Measurements from ENCODE around the gene PDGFA. TPM values are rescaled to one million over a fixed set of nuclear protein-coding genes. Genes with fewer than 3 reads are reported as not detected.

The PDGFA gene
- total RNA-seq, 1 donor from 2014 or later, result 31.2 TPM

DNA sequence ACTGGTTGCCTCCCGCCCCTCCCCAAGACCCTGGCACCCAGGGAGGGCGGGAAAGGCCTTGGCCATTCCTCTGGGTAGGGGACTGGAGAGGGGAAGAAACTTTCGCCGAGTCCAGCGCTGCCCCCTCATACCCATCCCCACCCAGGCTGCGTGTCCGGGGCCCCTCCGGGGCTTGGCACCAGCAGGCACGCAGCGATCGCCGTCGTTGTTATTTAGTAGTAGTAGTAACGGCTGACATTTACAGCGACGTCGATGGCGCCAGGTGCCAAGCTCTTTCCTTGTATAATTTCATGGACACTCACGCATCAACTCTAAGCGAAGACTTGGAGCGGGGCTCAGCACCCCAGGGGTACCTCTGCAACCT, 3.3 kb upstream of the PDGFA start:
- TF ChIP-seq POLR2A (IDR thresholded peaks at IDR 0.05), result no peak
- TF ChIP-seq POLR2AphosphoS5 (IDR thresholded peaks at IDR 0.05; ENCODE audit: insufficient read depth in 1 of 2, low read depth in 1 of 2), result no peak
- TF ChIP-seq, protein P1, sequence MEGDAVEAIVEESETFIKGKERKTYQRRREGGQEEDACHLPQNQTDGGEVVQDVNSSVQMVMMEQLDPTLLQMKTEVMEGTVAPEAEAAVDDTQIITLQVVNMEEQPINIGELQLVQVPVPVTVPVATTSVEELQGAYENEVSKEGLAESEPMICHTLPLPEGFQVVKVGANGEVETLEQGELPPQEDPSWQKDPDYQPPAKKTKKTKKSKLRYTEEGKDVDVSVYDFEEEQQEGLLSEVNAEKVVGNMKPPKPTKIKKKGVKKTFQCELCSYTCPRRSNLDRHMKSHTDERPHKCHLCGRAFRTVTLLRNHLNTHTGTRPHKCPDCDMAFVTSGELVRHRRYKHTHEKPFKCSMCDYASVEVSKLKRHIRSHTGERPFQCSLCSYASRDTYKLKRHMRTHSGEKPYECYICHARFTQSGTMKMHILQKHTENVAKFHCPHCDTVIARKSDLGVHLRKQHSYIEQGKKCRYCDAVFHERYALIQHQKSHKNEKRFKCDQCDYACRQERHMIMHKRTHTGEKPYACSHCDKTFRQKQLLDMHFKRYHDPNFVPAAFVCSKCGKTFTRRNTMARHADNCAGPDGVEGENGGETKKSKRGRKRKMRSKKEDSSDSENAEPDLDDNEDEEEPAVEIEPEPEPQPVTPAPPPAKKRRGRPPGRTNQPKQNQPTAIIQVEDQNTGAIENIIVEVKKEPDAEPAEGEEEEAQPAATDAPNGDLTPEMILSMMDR (IDR thresholded peaks at IDR 0.05), result no peak
- peaks cover 7% of the 10 kb centered on the region for H3K27me3 ChIP-seq
- no peaks in the 10 kb centered on the region for H3K36me3 ChIP-seq
- H3K4me1 ChIP-seq, result peaks cover 39% of the 10 kb centered on the region
- H3K9me3 ChIP-seq, result no peaks in the 10 kb centered on the region
- intact Hi-C loops (cut with DNase I), result no loop called here
- peak overlapping the region in 1 of 2 donors; percentile 43 for H3K4me3 ChIP-seq
- H3K27ac ChIP-seq, result no peak overlapping the region
- DNase-seq (ENCODE audit: extremely low spot score in 2 of 2), result no peak

DNA sequence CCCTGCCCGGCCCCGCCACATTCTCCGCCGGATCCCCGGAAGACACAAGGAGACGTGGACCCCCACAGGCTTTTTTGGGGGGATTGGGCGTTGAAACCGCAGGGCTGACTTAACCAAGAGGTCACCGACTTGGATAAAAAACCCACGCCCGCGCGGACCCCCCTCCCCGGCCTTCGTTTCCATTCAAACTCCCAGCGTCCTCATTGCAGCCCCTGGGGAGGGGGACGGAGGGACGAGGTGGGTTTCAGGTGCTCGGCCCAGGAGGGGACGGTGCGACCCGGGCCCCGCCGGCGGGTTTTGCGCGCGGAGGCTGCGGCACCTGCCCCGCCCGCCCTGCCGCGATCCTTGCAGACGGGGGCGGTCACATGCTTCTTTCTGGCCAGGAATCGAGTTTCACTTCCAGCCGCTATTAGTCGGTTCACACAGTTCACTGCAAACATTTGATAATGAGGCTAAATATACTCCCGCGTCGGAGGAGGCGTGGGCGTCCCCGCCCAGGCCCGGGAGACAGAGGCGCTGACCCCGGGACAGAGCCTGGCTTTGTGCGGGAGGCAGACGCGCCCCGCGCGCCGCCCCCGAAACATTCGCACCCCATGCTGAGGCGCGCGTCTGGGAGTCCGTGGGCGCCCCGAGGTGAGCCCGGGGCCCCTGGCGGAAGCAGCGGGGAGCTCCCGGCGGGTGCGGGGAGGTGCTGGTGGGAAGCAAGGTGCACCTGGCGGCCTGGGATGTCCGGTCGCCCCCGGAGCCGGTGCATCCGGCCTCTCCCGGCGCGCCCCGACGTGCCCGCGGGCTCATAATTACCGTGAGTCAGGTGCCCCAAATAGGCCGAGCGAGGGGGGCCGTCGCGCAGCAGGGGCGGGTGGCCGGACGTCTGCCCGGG, 2.7 kb upstream of the PDGFA start:
- intact Hi-C loops (cut with DNase I), result no loop called here
- Histone ChIP-seq H3K27me3 (peaks cover 7% of the 10 kb centered on the region), H3K9me3 (no peaks in the 10 kb centered on the region), H3K27ac (no peak overlapping the region), H3K36me3 (no peaks in the 10 kb centered on the region), H3K4me1 (peaks cover 41% of the 10 kb centered on the region), H3K4me3 (peak overlapping the region; percentile 43 to 52)
- DNase-seq (ENCODE audit: extremely low spot score in 2 of 2), result no peak
- TF ChIP-seq POLR2AphosphoS5 (IDR thresholded peaks at IDR 0.05; ENCODE audit: insufficient read depth in 1 of 2, low read depth in 1 of 2) (no peak), POLR2A (IDR thresholded peaks at IDR 0.05) (no peak)
- TF ChIP-seq, protein P1 (IDR thresholded peaks at IDR 0.05), result no peak

DNA sequence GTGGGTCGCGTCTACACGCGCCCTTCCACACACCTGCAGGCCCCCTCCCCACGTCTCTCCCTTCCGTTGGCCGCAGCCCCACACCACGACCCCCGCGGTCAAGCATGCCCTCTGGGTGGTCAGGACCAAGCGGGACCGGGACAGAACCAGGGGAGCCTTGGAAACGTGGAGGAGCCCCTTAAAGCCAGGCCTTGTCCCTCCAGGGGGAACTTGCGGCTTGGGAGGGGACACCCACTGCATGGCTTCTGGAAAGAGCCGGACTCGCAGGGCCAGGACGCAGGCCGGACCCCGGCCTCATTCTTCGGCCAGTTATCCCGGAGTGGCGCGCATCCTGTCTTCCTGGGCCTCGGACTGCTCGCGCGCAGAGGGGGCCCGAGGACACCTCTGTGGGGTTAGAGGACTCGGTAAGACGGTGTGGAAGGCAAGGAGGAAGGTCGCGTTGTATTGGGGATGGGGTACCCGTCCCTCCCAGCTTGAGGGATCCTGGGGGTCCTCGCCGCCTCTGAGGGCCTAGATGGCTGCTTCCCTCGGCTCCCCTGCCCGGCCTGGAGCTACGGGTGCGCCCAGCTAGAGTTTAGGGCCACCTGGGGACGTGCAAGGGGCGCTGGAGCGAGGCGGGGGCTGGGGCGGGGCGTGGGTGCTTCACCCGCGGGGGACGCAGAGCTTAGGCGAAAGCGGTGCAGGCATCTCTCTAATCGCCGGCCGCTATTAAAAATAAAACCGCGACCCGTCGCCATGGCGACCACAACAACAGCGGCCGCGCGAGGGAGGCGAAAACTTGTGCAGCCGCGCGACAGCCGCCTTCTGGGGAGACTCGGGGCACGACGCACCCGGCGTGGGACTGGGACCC, 1.8 kb upstream of the PDGFA start:
- no peak for DNase-seq (ENCODE audit: extremely low spot score in 2 of 2)
- Histone ChIP-seq H3K27me3 (peaks cover 7% of the 10 kb centered on the region), H3K4me1 (peaks cover 44% of the 10 kb centered on the region), H3K36me3 (no peaks in the 10 kb centered on the region), H3K9me3 (no peaks in the 10 kb centered on the region), H3K4me3 (peak overlapping the region; percentile 43 to 52), H3K27ac (no peak overlapping the region)
- intact Hi-C loops (cut with DNase I), result no loop called here
- TF ChIP-seq, protein P1 (IDR thresholded peaks at IDR 0.05), result no peak
- no peak for TF ChIP-seq POLR2AphosphoS5 (IDR thresholded peaks at IDR 0.05; ENCODE audit: insufficient read depth in 1 of 2, low read depth in 1 of 2)
- TF ChIP-seq POLR2A (IDR thresholded peaks at IDR 0.05), result no peak

DNA sequence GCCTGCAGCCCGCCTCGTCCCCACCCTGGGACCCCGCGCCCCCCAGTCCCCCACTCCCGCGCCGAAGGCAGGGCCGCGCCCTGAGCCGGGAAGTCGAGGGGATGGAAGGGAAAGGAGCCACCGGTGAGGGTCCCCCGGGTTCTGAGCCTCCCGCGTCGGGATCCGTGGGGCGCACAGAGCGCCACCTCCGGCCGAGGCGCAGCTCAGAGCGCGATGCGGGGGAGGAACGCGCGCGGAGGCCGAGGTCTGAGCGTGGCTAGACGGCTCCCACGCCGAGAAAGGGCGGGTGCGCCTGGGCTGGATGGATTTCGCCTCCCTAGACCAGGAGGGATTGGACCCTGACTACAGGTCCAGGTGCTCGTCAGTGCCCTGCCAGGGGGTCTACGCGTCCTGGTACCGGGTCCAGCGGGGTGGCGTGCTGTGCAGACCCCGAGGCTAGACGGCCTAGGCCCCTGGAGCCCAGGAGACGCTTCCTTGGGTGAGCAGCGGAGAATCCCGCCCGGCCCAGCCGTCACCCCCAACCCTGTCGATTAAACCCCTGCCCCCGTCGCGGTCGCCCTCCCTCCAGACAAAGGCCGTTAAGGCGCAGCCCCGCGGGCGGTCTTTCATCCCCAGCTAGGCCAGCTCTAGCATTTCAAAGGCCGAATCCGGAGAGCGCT, 986 bp upstream of the PDGFA start:
- Histone ChIP-seq H3K27ac (peak overlapping the region; percentile 80), H3K9me3 (no peaks in the 10 kb centered on the region), H3K36me3 (no peaks in the 10 kb centered on the region), H3K4me1 (peaks cover 52% of the 10 kb centered on the region), H3K4me3 (peak overlapping the region; percentile 57 to 63), H3K27me3 (peaks cover 7% of the 10 kb centered on the region)
- peak in 1 of 2 donors; percentile 18 for TF ChIP-seq POLR2AphosphoS5 (IDR thresholded peaks at IDR 0.05; ENCODE audit: insufficient read depth in 1 of 2, low read depth in 1 of 2)
- TF ChIP-seq, protein P1 (IDR thresholded peaks at IDR 0.05), result no peak
- intact Hi-C loops (cut with DNase I), result no loop called here
- DNase-seq (ENCODE audit: extremely low spot score in 2 of 2), result no peak
